Measurements from ENCODE around the gene CDC6.
A peak's percentile ranks its signal among the peaks of the same experiment; 100 is the strongest.

CDC6 gene

DNA sequence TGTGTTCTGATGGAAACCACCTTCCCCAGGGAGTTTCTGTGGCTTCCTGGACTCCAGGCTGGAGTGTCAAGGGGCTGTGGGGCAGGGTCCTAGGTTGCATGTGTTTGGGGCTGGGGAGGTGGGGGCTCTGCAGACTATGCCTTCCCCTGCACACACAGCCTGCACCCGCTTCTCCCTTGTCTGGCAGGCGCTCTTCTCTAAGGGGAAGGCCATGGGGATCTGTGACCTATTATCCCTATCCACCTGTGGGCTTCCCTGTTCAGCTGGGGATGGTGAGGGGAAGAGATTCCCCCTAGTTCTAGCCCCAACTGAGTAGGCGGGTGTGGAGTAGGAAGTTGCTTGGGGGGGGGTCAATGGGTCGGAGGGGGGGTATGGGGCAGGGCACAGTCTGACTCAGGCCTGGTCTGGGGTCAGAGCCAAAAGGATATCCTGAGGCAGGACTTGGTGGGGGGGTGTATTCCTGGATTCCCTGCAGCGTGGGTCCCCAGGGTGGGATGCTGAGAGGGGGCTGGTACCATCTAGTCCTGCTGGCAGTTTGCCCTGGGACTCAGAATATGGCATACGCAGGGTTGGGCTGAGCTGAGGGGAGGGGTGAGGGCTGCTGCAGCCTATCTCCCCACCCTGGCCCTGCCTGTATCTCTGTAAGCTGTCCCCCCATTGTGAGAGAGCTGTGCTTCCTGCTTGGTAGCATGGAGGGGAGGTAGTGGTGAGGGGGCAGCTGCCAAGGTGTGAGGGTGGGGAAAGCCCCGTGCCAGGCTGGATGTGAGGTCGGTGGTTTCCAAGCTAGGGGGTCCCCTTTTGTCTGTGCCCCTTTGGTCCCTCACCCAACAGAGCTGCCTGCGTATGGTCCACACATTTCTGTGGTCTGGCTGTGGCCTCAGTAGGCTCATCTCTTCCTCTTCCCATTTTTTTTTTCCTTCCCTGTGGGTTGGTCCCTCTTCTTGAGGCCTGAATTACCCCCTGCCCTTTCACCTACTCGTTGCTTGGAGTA lies 36.0 kb downstream of the CDC6 start:
- no peak for DNase-seq

DNA sequence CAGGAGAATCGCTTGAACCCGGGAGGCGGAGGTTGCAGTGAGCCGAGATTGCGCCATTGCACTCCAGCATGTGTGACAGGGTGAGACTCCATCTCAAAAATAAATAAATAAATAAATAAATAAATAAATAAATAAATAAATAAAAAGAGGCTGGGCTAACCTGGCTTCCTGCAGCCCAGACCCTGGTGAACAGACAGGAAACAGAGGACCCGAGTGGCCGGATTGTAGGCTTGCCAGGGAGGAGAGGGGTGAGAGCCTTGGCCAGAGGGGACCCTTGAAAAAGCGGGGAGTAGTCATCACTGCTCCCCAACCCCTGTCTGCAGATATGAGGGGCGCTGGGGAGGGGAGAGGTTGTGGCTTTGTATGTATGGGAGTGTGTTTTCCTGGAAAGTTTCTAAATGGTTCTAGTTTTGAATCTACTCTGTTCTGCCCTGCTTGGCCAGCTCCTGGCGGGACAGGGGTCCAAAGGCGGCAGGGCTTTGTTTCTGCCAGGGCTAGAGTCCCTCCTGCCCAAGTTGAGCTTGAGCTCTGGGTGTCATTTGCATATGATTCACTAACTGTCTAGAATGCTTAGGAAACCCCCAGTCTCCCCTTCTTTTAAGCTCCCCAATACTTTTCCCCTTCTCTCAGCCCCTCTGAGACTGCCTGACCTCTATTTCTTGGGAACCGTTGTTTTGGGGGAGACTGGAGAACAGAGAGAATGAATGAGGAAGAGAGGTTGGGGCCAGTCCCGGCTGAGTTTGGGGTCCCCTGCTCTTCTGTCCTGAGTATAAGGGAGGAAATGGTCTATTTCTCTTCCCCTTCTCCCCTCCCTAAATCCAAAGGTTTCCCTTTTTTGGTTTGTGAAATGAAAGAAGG lies 37.7 kb downstream of the CDC6 start:
- DNase-seq, result no peak

DNA sequence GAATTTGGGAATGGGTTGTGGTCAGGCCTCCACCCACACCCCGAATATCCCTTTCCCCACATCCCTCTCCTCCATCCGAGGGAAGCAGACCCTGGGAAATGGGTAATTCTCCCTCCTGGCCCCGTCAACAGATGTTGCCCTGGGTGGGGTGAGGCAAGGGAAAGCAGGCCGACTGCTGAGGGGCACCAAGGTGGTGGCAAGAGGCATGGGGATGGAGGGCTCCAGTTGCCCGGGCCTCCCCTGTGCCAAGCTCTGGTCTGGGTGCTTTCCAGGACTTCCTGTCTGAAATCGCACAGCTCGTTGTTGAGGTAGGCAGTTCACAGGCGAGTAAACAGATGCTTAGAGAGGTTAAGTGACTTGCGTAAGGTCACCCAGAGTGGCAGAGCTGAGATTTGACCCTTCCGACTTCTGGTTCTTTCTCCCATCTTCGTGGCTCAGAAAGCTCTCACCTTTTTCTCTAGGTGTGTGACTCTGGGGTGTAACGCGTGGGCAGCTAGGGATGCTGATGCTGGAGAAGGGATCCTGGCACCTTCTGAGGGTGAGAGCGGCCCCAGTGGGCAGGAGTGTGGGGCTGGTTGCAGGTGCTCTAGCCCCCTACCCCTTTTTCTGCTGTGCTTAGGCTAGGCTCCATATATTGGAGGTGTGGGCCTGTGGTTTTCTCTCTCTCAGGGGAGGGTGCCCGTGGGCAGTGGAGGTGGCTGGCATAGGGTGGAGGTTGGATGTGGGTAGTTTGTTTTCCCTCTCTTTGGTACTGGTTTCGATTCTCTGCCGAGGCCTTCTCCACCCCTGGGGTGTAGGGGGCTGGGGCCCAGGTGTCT lies 38.5 kb downstream of the CDC6 start:
- no peak for DNase-seq

DNA sequence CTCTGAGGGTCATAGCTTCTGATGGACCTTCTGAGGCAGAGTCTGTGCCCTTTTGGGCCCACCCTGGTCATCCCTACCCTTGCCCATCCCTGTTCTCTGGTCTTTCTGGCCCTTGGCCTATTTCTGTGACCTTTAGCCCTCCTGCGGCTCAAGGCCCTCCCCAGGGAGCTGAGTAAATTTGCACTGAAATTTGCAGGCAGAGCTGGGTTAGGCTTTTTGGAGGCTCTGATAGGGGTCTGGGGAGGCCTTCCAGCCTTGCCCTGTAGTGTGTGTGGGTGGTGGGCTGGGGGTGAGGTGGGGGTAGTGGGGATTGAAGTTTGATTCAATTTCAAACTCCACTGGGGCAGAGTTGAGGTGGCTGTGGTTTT lies 39.1 kb downstream of the CDC6 start:
- no peak for DNase-seq

DNA sequence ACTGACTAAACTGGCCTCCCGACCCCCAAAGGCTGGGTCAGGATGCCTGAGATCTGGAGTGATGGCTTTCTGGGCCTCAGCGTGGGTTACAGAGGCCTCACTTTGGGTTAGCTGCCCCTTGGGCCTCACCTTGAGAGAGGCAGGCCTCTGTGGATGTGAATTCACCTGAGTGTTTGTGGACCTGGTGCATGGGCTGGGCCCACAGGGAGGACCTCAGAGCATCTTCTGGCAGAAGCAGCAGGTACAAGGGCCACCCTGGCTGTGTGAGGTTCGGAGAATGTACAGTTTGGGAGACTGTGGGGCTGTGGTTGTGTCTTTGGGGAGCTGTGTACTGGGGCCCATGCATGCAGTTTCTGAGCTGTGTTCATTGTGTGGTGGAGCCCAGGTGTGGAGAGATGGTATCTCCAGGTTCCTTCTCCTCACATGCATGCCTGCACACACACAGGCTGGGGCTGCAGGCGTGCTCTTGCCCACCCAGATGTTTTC lies 39.6 kb downstream of the CDC6 start:
- DNase-seq, result no peak

DNA sequence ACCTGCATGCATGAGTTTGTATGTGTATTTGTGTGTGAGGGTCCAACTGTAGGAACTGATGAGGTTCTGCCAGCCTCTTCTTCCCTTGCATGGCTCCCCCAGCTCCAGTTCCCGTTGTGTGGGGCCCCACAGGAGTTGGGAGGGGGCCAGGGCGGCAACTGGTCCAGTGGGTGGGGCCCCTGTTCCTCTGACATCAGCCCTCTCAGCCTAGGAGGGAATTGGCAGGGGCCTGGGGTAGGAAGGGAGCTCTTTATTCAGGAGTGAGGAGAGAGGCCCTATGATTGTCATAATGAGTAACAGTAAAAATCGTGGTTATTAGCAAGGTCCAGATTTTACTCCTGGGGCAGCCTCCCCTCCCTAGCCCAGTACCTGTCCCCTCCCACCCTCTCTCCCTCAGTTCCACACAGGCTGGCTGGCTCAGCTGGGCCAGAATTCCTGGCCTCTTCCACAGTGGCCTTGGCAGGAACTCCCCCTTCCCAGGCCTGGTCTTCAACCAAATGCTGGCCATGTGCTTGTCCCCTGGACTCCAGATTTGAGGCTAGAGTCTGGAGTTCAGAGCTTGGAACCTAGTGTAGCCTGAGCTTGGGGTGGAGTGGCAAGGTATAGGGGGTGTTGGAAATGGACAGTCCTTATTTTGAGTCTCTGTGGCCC lies 40.2 kb downstream of the CDC6 start:
- no peak for DNase-seq

DNA sequence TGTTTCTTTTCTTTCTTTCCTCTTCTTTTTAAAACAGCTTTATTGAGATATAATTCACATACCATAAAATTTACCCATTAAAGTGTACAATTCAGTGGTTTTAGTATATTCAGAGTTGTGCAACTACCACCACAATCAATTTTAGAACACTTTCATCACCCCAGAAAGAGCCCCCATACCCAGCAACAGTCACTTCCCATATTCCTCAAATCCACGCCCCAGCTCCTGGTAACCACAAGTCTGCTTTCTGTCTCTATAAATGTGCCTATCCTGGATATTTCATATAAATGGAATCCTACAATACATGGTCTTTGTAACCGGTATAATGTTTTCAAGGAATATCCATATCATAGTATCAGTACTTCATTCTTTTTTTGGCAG lies 40.7 kb downstream of the CDC6 start:
- DNase-seq, result no peak

DNA sequence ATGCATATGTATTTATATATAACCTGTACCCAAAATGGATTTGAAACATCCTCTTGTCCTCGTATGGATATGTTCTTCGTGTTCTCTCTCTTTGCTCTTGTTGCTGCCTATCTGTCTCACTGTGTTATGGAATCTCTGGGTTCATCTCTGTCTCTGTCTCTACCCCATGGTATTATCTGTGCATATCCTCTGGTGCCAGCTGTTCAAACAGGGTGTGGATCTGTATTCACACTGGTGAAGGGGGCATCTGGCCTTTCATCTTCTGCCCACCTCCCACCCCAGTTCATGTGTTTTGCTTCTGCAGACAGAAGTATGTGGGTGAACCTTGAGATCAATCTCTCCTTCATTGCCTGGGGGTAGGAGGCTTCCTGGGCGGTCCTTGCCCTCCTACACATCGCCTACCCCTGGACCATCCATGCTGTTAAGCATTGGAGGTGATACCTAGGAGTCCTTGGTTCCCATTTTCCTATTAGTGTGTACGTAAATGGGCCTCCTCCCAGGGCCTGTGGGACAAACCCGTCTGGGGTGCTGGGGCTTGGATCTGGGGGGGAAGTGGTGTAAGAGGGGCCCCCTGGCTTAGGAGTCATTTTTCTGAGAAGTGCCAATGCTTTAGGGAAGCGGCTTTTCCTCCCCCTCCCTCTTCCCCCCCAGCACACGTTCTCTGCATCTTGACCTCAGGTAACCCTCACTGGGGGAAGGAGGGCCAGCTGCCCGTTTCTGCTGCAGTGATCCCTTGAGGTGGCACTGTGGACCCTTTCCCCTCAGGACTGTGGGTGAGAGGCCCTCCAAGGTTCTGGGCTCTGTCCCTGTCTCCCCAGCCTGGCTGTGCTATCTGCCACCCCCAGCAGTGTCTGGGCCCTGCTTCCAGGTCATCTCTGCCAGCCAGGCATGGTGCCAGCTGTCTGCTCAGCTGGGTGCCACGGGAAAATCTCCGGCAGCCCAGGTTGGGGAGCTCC lies 42.4 kb downstream of the CDC6 start:
- DNase-seq, result no peak

DNA sequence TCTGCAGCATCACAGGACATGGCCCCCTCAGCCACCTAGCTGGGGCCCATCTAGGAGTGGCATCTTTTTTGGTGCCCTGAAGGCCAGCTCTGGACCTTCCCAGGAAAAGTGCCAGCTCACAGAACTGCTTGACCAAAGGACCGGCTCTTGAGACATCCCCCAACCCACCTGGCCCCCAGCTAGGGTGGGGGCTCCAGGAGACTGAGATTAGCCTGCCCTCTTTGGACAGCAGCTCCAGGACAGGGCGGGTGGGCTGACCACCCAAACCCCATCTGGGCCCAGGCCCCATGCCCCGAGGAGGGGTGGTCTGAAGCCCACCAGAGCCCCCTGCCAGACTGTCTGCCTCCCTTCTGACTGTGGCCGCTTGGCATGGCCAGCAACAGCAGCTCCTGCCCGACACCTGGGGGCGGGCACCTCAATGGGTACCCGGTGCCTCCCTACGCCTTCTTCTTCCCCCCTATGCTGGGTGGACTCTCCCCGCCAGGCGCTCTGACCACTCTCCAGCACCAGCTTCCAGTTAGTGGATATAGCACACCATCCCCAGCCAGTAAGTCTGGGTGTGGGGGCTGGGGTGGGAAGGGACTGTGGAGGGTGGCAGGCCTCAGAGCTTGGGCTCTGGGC lies 43.3 kb downstream of the CDC6 start:
- no peak for DNase-seq

DNA sequence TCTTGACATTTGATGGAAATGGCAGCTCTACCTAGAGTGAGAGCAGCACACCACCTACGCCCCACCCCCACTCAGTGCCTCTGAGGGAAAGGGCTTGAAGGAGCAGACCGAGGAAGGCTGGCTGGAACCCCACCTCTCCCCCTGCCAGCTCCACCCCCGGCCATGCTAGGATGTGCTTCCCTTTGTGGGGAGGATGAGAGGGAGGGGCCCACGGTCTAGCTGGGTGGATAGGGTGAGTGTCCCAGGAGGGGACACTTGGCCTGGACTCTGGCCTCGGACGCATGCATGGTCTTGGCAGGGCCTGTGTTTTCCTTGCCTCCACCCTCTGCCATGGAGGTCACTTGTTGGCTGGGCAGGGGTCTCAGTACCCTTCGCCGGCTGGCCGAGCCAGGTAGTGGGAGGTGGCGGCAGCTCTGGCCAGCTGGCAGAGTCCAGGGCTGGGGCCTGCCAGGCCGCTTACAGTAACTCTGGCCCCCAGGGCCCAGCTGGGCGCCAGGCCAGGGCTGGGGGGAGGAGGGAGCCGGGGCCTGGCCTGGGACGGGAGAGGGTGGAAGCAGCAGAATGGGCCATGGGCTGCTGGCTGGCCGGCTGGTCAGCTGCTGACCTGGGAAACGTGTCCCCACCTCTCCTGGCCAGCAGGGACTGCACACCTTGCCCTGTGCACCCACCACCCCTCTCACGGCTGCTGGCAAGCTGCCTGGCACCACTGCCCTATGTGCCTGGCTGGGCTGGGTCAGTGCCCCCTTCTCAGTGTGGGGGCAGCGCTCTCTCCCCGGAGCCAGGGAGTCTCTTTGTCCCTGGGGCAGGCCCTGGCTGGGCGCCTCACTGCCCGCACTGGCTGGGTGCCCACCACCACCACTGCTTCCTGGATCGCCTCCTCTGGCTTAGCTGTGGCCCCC lies 44.3 kb downstream of the CDC6 start:
- no peak for DNase-seq

DNA sequence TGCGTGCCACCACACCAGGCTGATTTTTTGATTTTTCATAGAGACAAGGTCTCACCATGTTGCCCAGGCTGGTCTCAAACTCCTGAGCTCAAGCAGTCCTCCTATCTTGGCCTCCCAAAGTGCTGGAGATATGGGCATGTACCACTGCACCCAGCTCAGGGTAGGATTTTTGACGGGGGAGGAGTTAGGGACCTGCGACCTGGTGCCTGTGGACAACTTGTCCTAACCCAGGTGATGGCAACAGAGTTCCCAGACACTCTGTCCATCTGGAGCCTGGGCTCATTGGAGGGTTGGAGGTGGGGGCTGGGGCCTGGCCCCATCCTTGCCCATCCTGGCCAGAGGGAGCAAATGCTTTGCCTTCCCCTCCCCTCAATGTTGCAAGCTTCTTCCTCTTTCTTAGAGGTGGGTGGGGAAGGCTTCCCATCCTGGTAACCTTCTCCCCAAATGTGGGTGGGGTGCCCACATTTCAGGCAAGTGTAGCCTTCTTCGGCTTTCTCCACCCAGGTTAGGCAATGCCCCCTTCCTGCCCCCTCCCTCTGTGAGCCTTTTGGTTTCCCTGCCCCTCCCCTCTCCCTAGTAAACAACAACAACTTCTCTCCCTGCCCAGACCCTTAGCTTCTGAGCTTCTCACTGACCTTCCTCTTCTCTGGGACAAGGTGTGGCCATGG lies 46.2 kb downstream of the CDC6 start:
- DNase-seq, result no peak

DNA sequence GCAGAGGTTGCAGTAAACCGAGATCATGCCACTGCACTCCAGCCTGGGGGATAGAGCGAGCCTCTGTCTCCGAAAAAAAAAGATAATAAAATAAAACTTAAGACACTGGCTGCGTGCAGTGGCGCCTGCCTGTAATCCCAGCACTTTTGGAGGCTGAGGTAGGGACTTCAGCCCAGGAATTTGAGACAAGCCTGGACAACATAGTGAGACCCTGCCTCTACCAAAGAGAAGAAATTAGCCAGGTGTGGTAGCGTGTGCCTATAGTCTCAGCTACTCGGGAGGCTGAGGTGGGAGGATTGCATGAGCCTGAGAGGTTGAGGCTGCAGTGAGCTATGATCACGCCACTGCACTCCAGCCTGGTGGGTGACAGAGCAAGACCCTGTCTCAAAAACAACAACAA lies 47.9 kb downstream of the CDC6 start:
- no peak for DNase-seq

DNA sequence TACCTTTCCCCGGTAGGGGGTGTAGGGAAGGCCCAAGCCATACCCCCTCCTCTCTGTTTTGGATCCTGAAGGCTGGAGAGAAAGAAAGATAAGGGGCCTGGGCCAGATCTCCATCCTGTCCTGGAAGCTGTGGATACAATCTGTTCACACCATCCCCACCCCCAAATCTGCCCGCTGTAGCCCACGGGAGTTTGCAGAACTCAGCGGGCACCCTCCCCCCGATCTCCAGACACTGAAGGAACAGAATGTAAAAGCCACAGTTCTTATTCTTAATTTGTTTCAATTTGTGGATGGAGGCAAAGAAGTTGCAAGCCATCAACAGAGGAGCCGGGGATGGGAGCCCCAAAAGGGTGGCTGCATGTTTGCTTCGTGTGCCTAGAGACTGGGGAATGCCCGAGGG lies 49.7 kb downstream of the CDC6 start:
- DNase-seq, result no peak

DNA sequence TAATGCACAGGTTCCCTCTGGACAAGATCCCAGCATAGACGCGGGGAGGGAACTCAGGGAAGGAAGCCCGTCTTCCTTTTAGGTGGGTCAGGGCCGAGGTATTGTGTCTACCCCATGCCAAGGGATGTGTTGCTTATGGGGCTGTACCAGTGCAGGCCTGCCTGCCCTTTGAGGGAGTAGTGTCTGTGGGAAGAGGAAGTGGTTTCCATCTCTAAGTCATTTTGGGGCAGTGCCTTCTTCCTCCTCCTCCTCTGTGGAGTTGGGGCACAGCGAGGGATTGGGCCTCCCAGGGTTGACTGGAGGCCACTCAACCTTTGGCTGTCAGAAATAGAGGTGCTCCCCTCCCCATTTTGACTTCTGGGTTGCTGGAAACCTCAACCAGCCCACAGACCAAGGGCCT lies 50.4 kb downstream of the CDC6 start:
- no peak for DNase-seq

DNA sequence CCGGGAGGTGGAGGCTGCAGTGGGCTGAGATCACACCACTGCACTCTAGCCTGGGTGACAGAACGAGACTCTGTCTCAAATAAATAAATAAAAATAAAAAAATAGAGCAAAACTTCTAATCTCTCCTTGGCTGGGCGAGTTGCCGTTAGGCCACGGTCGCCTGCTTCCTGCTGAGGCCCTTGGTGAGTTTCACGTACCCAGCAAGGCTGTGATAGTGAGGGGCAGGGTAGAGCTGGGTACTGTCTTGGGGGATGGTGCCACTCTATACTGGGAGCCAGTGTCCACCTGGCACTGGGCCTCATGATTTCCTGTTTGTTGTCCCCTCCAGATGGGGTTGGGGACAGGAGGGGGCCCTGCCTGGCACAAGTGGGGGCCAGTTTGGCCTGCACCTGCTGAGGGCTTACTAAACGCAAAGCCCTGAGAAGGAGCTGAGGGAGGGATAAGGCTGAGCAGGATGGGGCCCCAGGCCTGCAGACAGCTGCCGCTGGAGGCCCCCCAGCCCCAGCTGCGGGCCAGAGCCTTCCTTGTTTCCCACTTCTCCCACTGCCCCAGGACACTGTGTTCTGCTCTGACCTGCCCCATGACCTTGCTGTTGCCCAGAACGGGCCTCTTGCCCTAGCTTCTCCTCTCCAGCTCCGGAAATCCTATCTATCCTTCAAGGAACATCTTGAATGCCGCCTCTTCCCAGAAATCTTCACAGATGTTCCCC lies 51.4 kb downstream of the CDC6 start:
- no peak for DNase-seq

DNA sequence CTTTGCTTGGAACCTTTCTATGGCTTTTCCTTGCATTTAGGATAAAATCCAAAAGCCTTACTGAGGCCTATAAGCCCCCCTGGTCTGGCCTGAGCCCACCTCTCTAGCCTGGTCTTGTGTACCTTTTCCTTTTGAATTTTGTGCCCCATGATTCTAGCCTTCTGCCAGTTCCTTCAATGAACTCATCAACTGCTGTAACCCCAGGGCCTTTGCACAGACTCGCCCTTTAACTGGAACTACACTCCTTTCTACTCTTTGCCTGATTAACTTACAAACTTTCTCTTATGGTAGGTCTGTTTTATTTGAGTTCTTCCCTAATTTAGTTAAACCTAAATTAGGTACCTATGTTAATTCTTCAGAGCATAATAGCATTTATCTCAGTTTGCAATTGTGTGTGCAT lies 52.6 kb downstream of the CDC6 start:
- no peak for DNase-seq

DNA sequence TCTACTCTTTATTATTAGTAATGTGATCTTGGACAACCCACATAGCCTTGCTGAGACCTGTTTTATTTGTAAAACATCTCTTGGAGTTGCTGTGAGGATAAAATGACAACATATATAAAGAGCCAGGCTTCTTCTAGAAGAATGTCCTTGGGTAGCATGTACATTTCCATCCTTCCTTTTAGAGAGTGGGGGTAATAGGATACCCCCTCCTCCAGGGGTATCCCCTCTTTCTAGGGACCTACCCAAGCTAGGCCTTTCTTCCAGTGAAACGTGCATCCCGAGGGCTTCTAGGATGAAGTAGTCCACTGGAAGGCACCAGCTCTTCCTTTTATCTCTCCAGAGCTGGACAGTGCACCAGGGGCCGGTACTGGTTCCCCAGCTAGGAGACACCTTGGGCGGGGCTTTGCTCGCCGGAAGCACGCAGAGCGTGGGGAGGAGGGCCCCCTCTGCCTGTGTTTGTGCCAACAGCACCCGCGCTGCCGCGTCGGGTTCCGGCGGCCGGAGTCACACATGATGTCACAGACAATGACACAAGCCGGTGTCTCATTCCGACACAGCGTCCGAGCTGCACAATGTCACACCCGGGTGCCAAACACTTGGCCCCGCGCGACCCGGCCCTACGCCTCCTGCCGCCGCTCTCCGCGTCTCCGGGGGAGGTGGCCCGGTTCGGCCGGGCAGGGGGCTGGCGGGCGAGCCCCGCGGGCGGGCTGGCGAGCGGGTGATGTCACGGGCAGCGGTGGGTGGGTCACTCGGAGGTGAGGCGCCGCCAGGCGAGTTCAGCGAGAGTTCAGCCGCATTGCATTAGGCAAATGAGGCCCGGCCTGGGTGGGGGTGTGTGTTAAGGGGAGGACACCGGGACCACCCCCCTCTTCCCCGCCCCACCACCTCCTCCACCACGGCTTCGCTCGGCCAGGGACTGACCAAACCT lies 53.5 kb downstream of the CDC6 start:
- DNase-seq, result peak; percentile 65 to 90

Measured in NCI-H526 (cell line).